ENCODE measurements around the gene MYH1. TPM values are rescaled to one million over a fixed set of nuclear protein-coding genes. Genes with fewer than 3 reads are reported as not detected.

The MYH1 gene
- total and polyA plus RNA-seq, 10 of the 15 experiments (the other 5 are each of a cell fraction or from before 2014, with no cell fraction given) = 0.01 TPM; not detected in 9

- Histone ChIP-seq H4K20me1 (ENCODE audit: control insufficient read depth, insufficient read depth) (no peaks in the 10 kb centered on the region), H3K9me3 (replicated peaks; ENCODE audit: control insufficient read depth, insufficient read depth, low read length) (no peaks in the 10 kb centered on the region), H3K79me2 (ENCODE audit: control insufficient read depth, insufficient read depth, low read length) (no peaks in the 10 kb centered on the region), H3K4me2 (ENCODE audit: control insufficient read depth, insufficient read depth) (no peak overlapping the region), H3K9ac (ENCODE audit: control insufficient read depth, insufficient read depth, low read length) (no peak overlapping the region), H2AFZ (ENCODE audit: control insufficient read depth, low read depth, low read length) (no peak overlapping the region), H3K36me3 (ENCODE audit: control insufficient read depth in 2 of 2, insufficient read depth in 2 of 2, low read length in 1 of 2) (no peaks in the 10 kb centered on the region), H3K27ac (ENCODE audit: control insufficient read depth, insufficient read depth) (no peak overlapping the region), H3K27me3 (replicated peaks in 1 of 2; ENCODE audit: control insufficient read depth in 2 of 2, insufficient read depth in 2 of 2, low read length in 1 of 2) (no peaks in the 10 kb centered on the region), H3K4me3 (no peak overlapping the region), H3K4me1 (ENCODE audit: control insufficient read depth, insufficient read depth, low read length) (no peaks in the 10 kb centered on the region)
- CTCF ChIA-PET = no interaction called here
- ATAC-seq = no peak
- RAD21 ChIA-PET (ENCODE audit: unreplicated experiment) = no interaction called here
- intact Hi-C loops (cut with micrococcal nuclease; ENCODE audit: unreplicated experiment) (no loop called here), in situ Hi-C loops (cut with MboI) (no loop called here)
- POLR2A ChIA-PET = no interaction called here
- BruUV-seq (replicated peaks) = no TSS peak
- no peak for FAIRE-seq
- no peak for DNase-seq (ENCODE audit: low read depth, low spot score)
- WGBS (ENCODE audit: insufficient coverage, insufficient replicate concordance, low lambda C conversion rate, missing lambda C conversion rate) = 97% methylated on average over 1 of the region's 1 CpG
- SMC1A ChIA-PET (ENCODE audit: uncharacterized antibody, unreplicated experiment) = no interaction called here
- TF ChIP-seq ZSCAN29 (IDR thresholded peaks at IDR 0.05) = no peak
- TF ChIP-seq ATF3 (IDR thresholded peaks at IDR 0.05; ENCODE audit: borderline replicate concordance, extremely low read depth, low read depth, low read length) = no peak
- TF ChIP-seq HDAC2 (IDR thresholded peaks at IDR 0.05) = no peak
- TF ChIP-seq SP1 (IDR thresholded peaks at IDR 0.05; ENCODE audit: low read depth, low read length) = no peak
- no peak for TF ChIP-seq IRF4 (IDR thresholded peaks at IDR 0.05; ENCODE audit: low read depth, low read length)
- TF ChIP-seq ZNF207 (IDR thresholded peaks at IDR 0.05; ENCODE audit: borderline replicate concordance) = no peak
- TF ChIP-seq FOXM1 (IDR thresholded peaks at IDR 0.05; ENCODE audit: low read depth, low read length) = no peak
- no peak for TF ChIP-seq IRF3 (IDR thresholded peaks at IDR 0.05)
- TF ChIP-seq ZBTB33 (IDR thresholded peaks at IDR 0.05) = no peak
- no peak for TF ChIP-seq EGR1 (IDR thresholded peaks at IDR 0.05; ENCODE audit: borderline replicate concordance in 1 of 2, low read depth in 2 of 2, low read length in 2 of 2)
- TF ChIP-seq GABPA (IDR thresholded peaks at IDR 0.05; ENCODE audit: low read depth) = no peak
- no peak for TF ChIP-seq CUX1 (IDR thresholded peaks at IDR 0.05; ENCODE audit: insufficient replicate concordance, low read depth, low read length)
- TF ChIP-seq IKZF2 (IDR thresholded peaks at IDR 0.05) = no peak
These were observed 46.5 kb downstream of the MYH1 start for GRCh38 chr17:10471858-10472257.
